HepG2 (cell line): ENCODE results near the gene PRPSAP1. TPM values are rescaled to one million over a fixed set of nuclear protein-coding genes. Genes with fewer than 3 reads are reported as not detected.

Source experiments
- ATAC-seq: fragments of 200-7000 bp; cut with Tn5 transposase; 3 replicates; pipeline ENCODE4 v1.9.1; 2020; ENCODE audit warnings: mild to moderate bottlenecking, moderate library complexity
- BruUV-seq: library from RNA; stranded (reverse); fragments of 400-500 nt; replicated peaks from 2 replicates; lab custom pipeline; 2021; lab: Mats Ljungman, UMichigan
- CTCF ChIA-PET: fragments of 300-600 bp; formaldehyde crosslinking; extraction: SDS; loops from one replicate; lab custom pipeline; 2021; ENCODE audit warnings: low total read pairs, inconsistent platforms, low intra/inter-chr PET ratio; lab: Yijun Ruan, JAX
- POLR2A ChIA-PET: fragments of 350-600 bp; sonication (Branson Sonifier 250); formaldehyde crosslinking; loops from one replicate; lab custom pipeline; 2020; ENCODE audit warnings: antibody characterized with exemption, inconsistent platforms; lab: Yijun Ruan, JAX
- DNase-seq: peaks from one replicate; pipeline ENCODE4 v3.0.0-alpha.2; 2015; ENCODE audit warnings: low spot score
- FAIRE-seq: peaks from 3 replicates; lab custom pipeline; 2011; peaks lifted over from hg19 to GRCh38; lab: Jason Lieb, UNC
- H2AFZ ChIP-seq: one replicate; pipeline ENCODE4 v1.6.1; 2011; ENCODE audit warnings: low read length, inconsistent platforms
- H3K27ac ChIP-seq: fragments of 300-600 bp; 3 replicates; pipeline ENCODE4 v1.8.0; 2011; ENCODE audit warnings: mixed run types, mild to moderate bottlenecking, mixed read lengths, low read length, inconsistent platforms; ENCODE audit not compliant: insufficient read depth; ENCODE audit errors: extremely low read length
- H3K27me3 ChIP-seq, 2 experiments: fragments of 200-600 bp in 1 of 2; 2 replicates in 1 of 2; 3 replicates in 1 of 2; pipeline versions ENCODE4 v1.6.0 to v1.8.0; 2011; ENCODE audit warnings: low read length in 2 of 2, mild to moderate bottlenecking in 2 of 2, moderate library complexity in 2 of 2, inconsistent platforms in 1 of 2; ENCODE audit not compliant: insufficient read depth in 2 of 2, control insufficient read depth in 1 of 2
- H3K36me3 ChIP-seq, 2 experiments: fragments of 200-600 bp in 1 of 2; replicated peaks in 1 of 2; 2 replicates in 1 of 2; 3 replicates in 1 of 2; pipeline versions ENCODE4 v1.5.1 to v1.8.0; 2011; ENCODE audit warnings: low read length in 2 of 2, inconsistent platforms in 1 of 2; ENCODE audit not compliant: insufficient read depth in 2 of 2, control insufficient read depth in 1 of 2
- H3K4me1 ChIP-seq: 2 replicates; pipeline ENCODE4 v1.5.1; 2012; ENCODE audit warnings: low read length, inconsistent platforms; ENCODE audit not compliant: insufficient read depth
- H3K4me2 ChIP-seq: 2 replicates; pipeline ENCODE4 v1.6.0; 2011; ENCODE audit warnings: low read depth, low read length, inconsistent platforms
- H3K4me3 ChIP-seq, 3 experiments: fragments of 200-600 bp in 1 of 3; sonication (generic), shearing (Covaris generic) in 1 of 3; replicated peaks in 1 of 3; 2 replicates each; pipeline ENCODE4 v1.5.1; 2011 to 2016; ENCODE audit warnings: low read length in 3 of 3, inconsistent platforms in 2 of 3, low read depth in 2 of 3, mild to moderate bottlenecking in 2 of 3, control low read depth in 1 of 3, mixed read lengths in 1 of 3; ENCODE audit not compliant: insufficient read depth in 1 of 3
- H3K79me2 ChIP-seq: one replicate; pipeline ENCODE4 v1.6.1; 2011; ENCODE audit warnings: low read length, inconsistent platforms; ENCODE audit not compliant: insufficient read depth
- H3K9ac ChIP-seq: 2 replicates; pipeline ENCODE4 v1.6.0; 2011; ENCODE audit warnings: mild to moderate bottlenecking, low read depth, low read length, inconsistent platforms; ENCODE audit not compliant: insufficient read depth
- H3K9me3 ChIP-seq: 2 replicates; pipeline ENCODE4 v1.5.1; 2012; ENCODE audit warnings: mild to moderate bottlenecking, low read length
- H4K20me1 ChIP-seq: 2 replicates; pipeline ENCODE4 v1.6.0; 2011; ENCODE audit warnings: inconsistent platforms, mild to moderate bottlenecking, low read length, moderate library complexity; ENCODE audit not compliant: insufficient read depth
- DPF2 ChIP-seq: sonication (generic); formaldehyde crosslinking; IDR thresholded peaks from 2 replicates; pipeline ENCODE4 v1.4.0; 2020; ENCODE audit warnings: mild to moderate bottlenecking, low read depth, missing genetic modification reagents, borderline replicate concordance
- ELF1 ChIP-seq: sonication (generic); formaldehyde crosslinking; IDR thresholded peaks from 2 replicates; pipeline ENCODE4 v1.4.0; 2020; ENCODE audit warnings: missing genetic modification reagents
- HMGA1 ChIP-seq: sonication (generic); formaldehyde crosslinking; conservative IDR thresholded peaks from 2 replicates; pipeline ENCODE4 v1.4.0; 2020; ENCODE audit warnings: missing genetic modification reagents
- MAX ChIP-seq: IDR thresholded peaks from 2 replicates; pipeline ENCODE4 v1.6.1; 2012; ENCODE audit warnings: inconsistent platforms
- MXI1 ChIP-seq: IDR thresholded peaks from 3 replicates; pipeline ENCODE4 v1.6.1; 2012; ENCODE audit warnings: low read depth, low read length, inconsistent platforms, borderline replicate concordance
- NFAT5 ChIP-seq: sonication (generic); formaldehyde crosslinking; IDR thresholded peaks from 2 replicates; pipeline ENCODE4 v1.4.0; 2020; ENCODE audit warnings: missing genetic modification reagents
- NR2F1 ChIP-seq, 2 experiments: fragments of 450-650 bp in 1 of 2; formaldehyde crosslinking in 1 of 2; IDR thresholded peaks; 2 replicates each; pipeline versions ENCODE4 v1.5.0 to v1.6.1; 2016 to 2020; ENCODE audit warnings: mild to moderate bottlenecking in 1 of 2, missing compliant biosample characterization in 1 of 2, missing genetic modification reagents in 1 of 2, moderate library complexity in 1 of 2
- SP4 ChIP-seq: sonication (generic); formaldehyde crosslinking; IDR thresholded peaks from 2 replicates; pipeline ENCODE4 v1.8.1; 2023; ENCODE audit warnings: mild to moderate bottlenecking, missing genetic modification reagents
- SSRP1 ChIP-seq: IDR thresholded peaks from 2 replicates; pipeline ENCODE4 v1.6.1; 2016; ENCODE audit warnings: control low read depth
- TAF1 ChIP-seq: sonication (generic); formaldehyde crosslinking; IDR thresholded peaks from 2 replicates; pipeline ENCODE4 v1.4.0; 2020; ENCODE audit warnings: missing genetic modification reagents
- THAP7 ChIP-seq: sonication (generic); formaldehyde crosslinking; IDR thresholded peaks from 2 replicates; pipeline ENCODE4 v1.8.1; 2023; ENCODE audit warnings: mild to moderate bottlenecking, missing genetic modification reagents
- ZBTB33 ChIP-seq: sonication (generic); formaldehyde crosslinking; IDR thresholded peaks from 2 replicates; pipeline ENCODE4 v1.4.0; 2020; ENCODE audit warnings: missing genetic modification reagents
- ZFYVE20 ChIP-seq: sonication (generic); formaldehyde crosslinking; IDR thresholded peaks from 2 replicates; pipeline ENCODE4 v1.8.0; 2023; ENCODE audit warnings: low read depth, mild to moderate bottlenecking, moderate library complexity, missing genetic modification reagents, borderline replicate concordance
- ZNF577 ChIP-seq: sonication (generic); formaldehyde crosslinking; IDR thresholded peaks from 2 replicates; pipeline ENCODE4 v1.4.0; 2020; ENCODE audit warnings: mild to moderate bottlenecking, low read depth, missing genetic modification reagents, borderline replicate concordance
- ZNF678 ChIP-seq: sonication (generic); formaldehyde crosslinking; IDR thresholded peaks from 2 replicates; pipeline ENCODE4 v1.4.0; 2020; ENCODE audit warnings: mild to moderate bottlenecking, missing genetic modification reagents
- WGBS: methylation state at CpG from one replicate; pipeline ENCODE4 v1.1.6; 2017; ENCODE audit warnings: low lambda C conversion rate; 5-methylcytosine and 5-hydroxymethylcytosine counted together
- in situ Hi-C: cut with HindIII; loops from 2 replicates; pipeline ENCODE4 v1.10.0; 2017; ENCODE audit warnings: low pct_unique_long_range_greater_than_20kb; ENCODE audit not compliant: extremely low pct_ligation_motif_present
- intact Hi-C: fragments of 100-400 bp; cut with micrococcal nuclease; formaldehyde crosslinking; loops from one replicate; pipeline ENCODE4 v1.10.0; 2022; ENCODE audit not compliant: unreplicated experiment
- polyA plus RNA-seq, 8 experiments: library from polyadenylated mRNA; depleted of rRNA in 3 of 8; stranded (reverse) in 7 of 8; unstranded in 1 of 8; fragments of >200 nt; fragmentation: Illumina TruSeq in 4 of 8; extraction: Trizol in 4 of 8; gene quantifications; 2 replicates each; pipeline versions ENCODE4 v1.2.1 to v1.2.3, GENCODE V29; 2011 to 2016; ENCODE audit warnings: low read depth in 4 of 8, missing spikeins in 1 of 8, mixed read lengths in 1 of 8; ENCODE audit not compliant: insufficient read depth in 1 of 8
- total RNA-seq, 5 experiments: library from RNA; depleted of rRNA; stranded (reverse); fragments of >200 nt; fragmentation: Illumina TruSeq; extraction: Trizol; gene quantifications; 2 replicates each; pipeline ENCODE4 v1.2.3, GENCODE V29; 2016; ENCODE audit warnings: low read depth in 1 of 5

Gene PRPSAP1
- total and polyA plus RNA-seq, 2 of the 13 experiments (the other 11 are each of a cell fraction or from before 2014, with no cell fraction given) = 91.1 to 314 TPM

GRCh38 chr17:76359375-76359774, 5.7 kb upstream of the PRPSAP1 start:
- ATAC-seq = no peak
- WGBS = 88% methylated on average over 6 of the region's 6 CpGs
- Histone ChIP-seq H3K4me3 (no peak overlapping the region), H3K4me2 (no peak overlapping the region), H3K36me3 (no peaks in the 10 kb centered on the region), H3K27me3 (no peaks in the 10 kb centered on the region), H3K27ac (no peak overlapping the region), H3K79me2 (peaks cover 2% of the 10 kb centered on the region), H3K9me3 (no peaks in the 10 kb centered on the region), H3K4me1 (peaks cover 85% of the 10 kb centered on the region), H3K9ac (no peak overlapping the region), H2AFZ (no peak overlapping the region), H4K20me1 (no peaks in the 10 kb centered on the region)
- intact Hi-C loops = no loop called here
- no peak for FAIRE-seq
- ChIA-PET CTCF (no interaction called here), POLR2A (interaction anchor here (1.8 to 24.7 kb wide), 2 partner anchors 14 to 24 kb away, joined by 7 to 1379 read pairs; partner anchors contain the start of gene SPHK1)
- DNase-seq = no peak
- in situ Hi-C loops = no loop called here
- BruUV-seq = no TSS peak
- no peak for TF ChIP-seq NR2F1 (CRISPR knock-in tag; IDR thresholded peaks at IDR 0.05)
- no peak for TF ChIP-seq SP4 (CRISPR knock-in tag)
- TF ChIP-seq ELF1 = no peak
- no peak for TF ChIP-seq ZFYVE20
- TF ChIP-seq SSRP1 (CRISPR knock-in tag) = no peak
- no peak for TF ChIP-seq ZNF678 (CRISPR knock-in tag)
- TF ChIP-seq MAX = no peak
- TF ChIP-seq ZNF577 (CRISPR knock-in tag) = no peak
- TF ChIP-seq TAF1 = no peak
- no peak for TF ChIP-seq THAP7
- no peak for TF ChIP-seq NFAT5 (CRISPR knock-in tag)
- TF ChIP-seq MXI1 = no peak
- TF ChIP-seq ZBTB33 = no peak
- no peak for TF ChIP-seq DPF2 (CRISPR knock-in tag)
- TF ChIP-seq HMGA1 (CRISPR knock-in tag) = no peak
